T-helper 2 cell treated with Interferon-gamma antibody and Interleukin-4, amounts not matched to agents 5 μg/mL and 100 μg/mL, for 36 hours (primary cell): ENCODE data around the gene GLYAT.
"Not testable (repeated sequence)": the region's sequence is repeated elsewhere in the genome, so short reads cannot be mapped to it uniquely, and the experiment has no call there.

Source experiments
- DNase-seq: peaks from one replicate; pipeline ENCODE4 v3.0.0; 2021; ENCODE audit warnings: low spot score
- H3K27ac Mint-ChIP-seq: one replicate; pipeline ENCODE4 v1.8.0; 2021; ENCODE audit warnings: mild to moderate bottlenecking, mixed read lengths
- H3K27me3 Mint-ChIP-seq: one replicate; pipeline ENCODE4 v1.8.0; 2021; ENCODE audit warnings: low read depth, mixed read lengths
- H3K36me3 Mint-ChIP-seq: one replicate; pipeline ENCODE4 v1.8.0; 2021; ENCODE audit warnings: low read depth, mixed read lengths
- H3K4me1 Mint-ChIP-seq: one replicate; pipeline ENCODE4 v1.8.0; 2021; ENCODE audit warnings: low read depth, mixed read lengths
- H3K4me3 Mint-ChIP-seq: one replicate; pipeline ENCODE4 v1.8.0; 2022; ENCODE audit warnings: mild to moderate bottlenecking, moderate library complexity, mixed read lengths
- H3K9me3 Mint-ChIP-seq: one replicate; pipeline ENCODE4 v1.8.0; 2021; ENCODE audit warnings: mixed read lengths

The GLYAT gene

GRCh38 chr11:58677536-58677935 lies 54.2 kb downstream of the GLYAT start:
- H3K9me3 Mint-ChIP-seq, H3K36me3 Mint-ChIP-seq, H3K4me3 Mint-ChIP-seq, H3K27me3 Mint-ChIP-seq, DNase-seq, H3K27ac Mint-ChIP-seq, H3K4me1 Mint-ChIP-seq: not testable (repeated sequence)

GRCh38 chr11:58676563-58677135 lies 55.1 kb downstream of the GLYAT start:
- Mint-ChIP-seq H3K36me3 (no peaks in the 10 kb centered on the region), H3K27me3 (peaks cover 4% of the 10 kb centered on the region), H3K27ac (no peak overlapping the region), H3K4me1 (no peaks in the 10 kb centered on the region), H3K4me3 (no peak overlapping the region), H3K9me3 (no peaks in the 10 kb centered on the region)
- DNase-seq: no peak

- peak; percentile 49 for DNase-seq
- no peaks in the 10 kb centered on the region for H3K4me1 Mint-ChIP-seq
- no peak overlapping the region for H3K27ac Mint-ChIP-seq
- no peaks in the 10 kb centered on the region for H3K9me3 Mint-ChIP-seq
- no peaks in the 10 kb centered on the region for H3K36me3 Mint-ChIP-seq
- H3K27me3 Mint-ChIP-seq: no peaks in the 10 kb centered on the region
- H3K4me3 Mint-ChIP-seq: no peak overlapping the region
These were observed 56.2 kb downstream of the GLYAT start for GRCh38 chr11:58675334-58676155.

- H3K36me3 Mint-ChIP-seq: no peaks in the 10 kb centered on the region
- no peak overlapping the region for H3K4me3 Mint-ChIP-seq
- DNase-seq: no peak
- H3K27ac Mint-ChIP-seq: no peak overlapping the region
- no peaks in the 10 kb centered on the region for H3K27me3 Mint-ChIP-seq
- no peaks in the 10 kb centered on the region for H3K4me1 Mint-ChIP-seq
- no peaks in the 10 kb centered on the region for H3K9me3 Mint-ChIP-seq
These were observed 57.1 kb downstream of the GLYAT start for GRCh38 chr11:58674609-58675008.

GRCh38 chr11:58671983-58672633 lies 59.6 kb downstream of the GLYAT start:
- Mint-ChIP-seq H3K4me3 (no peak overlapping the region), H3K27ac (no peak overlapping the region), H3K9me3 (no peaks in the 10 kb centered on the region), H3K36me3 (no peaks in the 10 kb centered on the region), H3K4me1 (no peaks in the 10 kb centered on the region), H3K27me3 (no peaks in the 10 kb centered on the region)
- DNase-seq: no peak

- Mint-ChIP-seq H3K9me3 (no peaks in the 10 kb centered on the region), H3K27ac (no peak overlapping the region), H3K27me3 (no peaks in the 10 kb centered on the region), H3K4me1 (no peaks in the 10 kb centered on the region), H3K4me3 (no peak overlapping the region), H3K36me3 (no peaks in the 10 kb centered on the region)
- no peak for DNase-seq
These were observed 71.7 kb downstream of the GLYAT start for GRCh38 chr11:58659910-58660570.

- no peak overlapping the region for H3K27ac Mint-ChIP-seq
- no peak overlapping the region for H3K4me3 Mint-ChIP-seq
- no peaks in the 10 kb centered on the region for H3K9me3 Mint-ChIP-seq
- H3K36me3 Mint-ChIP-seq: no peaks in the 10 kb centered on the region
- H3K4me1 Mint-ChIP-seq: peaks cover under 1% of the 10 kb centered on the region
- DNase-seq: no peak
- H3K27me3 Mint-ChIP-seq: no peaks in the 10 kb centered on the region
These were observed 72.3 kb downstream of the GLYAT start for GRCh38 chr11:58659404-58659803.
